IMR-90 (cell line): ENCODE results near the gene MRPS24. TPM values are rescaled to one million over a fixed set of nuclear protein-coding genes. Genes with fewer than 3 reads are reported as not detected.

Experiments
- ATAC-seq: fragments of 200-7000 bp; cut with Tn5 transposase; 2 replicates; pipeline ENCODE4 v1.9.1; 2020; ENCODE audit warnings: low read depth, mild to moderate bottlenecking, moderate library complexity
- BruUV-seq: library from RNA; stranded (reverse); fragments of 400-500 nt; replicated peaks from 2 replicates; lab custom pipeline; 2021; lab: Mats Ljungman, UMichigan
- CTCF ChIA-PET: fragments of 300-600 bp; formaldehyde crosslinking; extraction: SDS; loops from one replicate; lab custom pipeline; 2021; ENCODE audit warnings: antibody characterized with exemption; lab: Yijun Ruan, JAX
- POLR2A ChIA-PET: fragments of 300-600 bp; sonication (Branson Sonifier 250); formaldehyde crosslinking; loops from one replicate; lab custom pipeline; 2022; ENCODE audit warnings: antibody characterized with exemption; ENCODE audit not compliant: unreplicated experiment; lab: Charles Lee
- DNase-seq: peaks from one replicate; pipeline ENCODE4 v3.0.0; 2013
- H2AFZ ChIP-seq: replicated peaks from 2 replicates; pipeline ENCODE3; 2013; ENCODE audit warnings: low read length, mild to moderate bottlenecking; ENCODE audit not compliant: poor library complexity
- H2AK5ac ChIP-seq: 2 replicates; pipeline ENCODE4 v1.6.1; 2013; ENCODE audit warnings: low read depth, low read length, inconsistent platforms
- H2AK9ac ChIP-seq: replicated peaks from 2 replicates; pipeline ENCODE3; 2013; ENCODE audit warnings: mild to moderate bottlenecking, low read depth, low read length, moderate library complexity; ENCODE audit not compliant: poor library complexity
- H2BK120ac ChIP-seq: 2 replicates; pipeline ENCODE4 v1.6.1; 2013; ENCODE audit warnings: low read depth, low read length, inconsistent platforms
- H2BK15ac ChIP-seq: 3 replicates; pipeline ENCODE4 v1.6.1; 2013; ENCODE audit warnings: low read depth, low read length, inconsistent platforms
- H2BK20ac ChIP-seq: 2 replicates; pipeline ENCODE4 v1.6.1; 2013; ENCODE audit warnings: low read depth, mild to moderate bottlenecking, inconsistent platforms, low read length, moderate library complexity
- H2BK5ac ChIP-seq: 2 replicates; pipeline ENCODE4 v1.6.1; 2013; ENCODE audit warnings: mild to moderate bottlenecking, low read depth, low read length, inconsistent platforms; ENCODE audit not compliant: poor library complexity, severe bottlenecking
- H3K14ac ChIP-seq: replicated peaks from 2 replicates; pipeline ENCODE4 v1.6.1; 2013; ENCODE audit warnings: low read depth, low read length, inconsistent platforms
- H3K18ac ChIP-seq: 2 replicates; pipeline ENCODE4 v1.6.1; 2013; ENCODE audit warnings: low read depth, low read length, control low read depth
- H3K23ac ChIP-seq: 2 replicates; pipeline ENCODE4 v1.6.1; 2013; ENCODE audit warnings: low read depth, low read length, inconsistent platforms
- H3K27ac ChIP-seq: 2 replicates; pipeline ENCODE4 v1.5.1; 2013; ENCODE audit warnings: mild to moderate bottlenecking, control low read depth, low read length; ENCODE audit not compliant: insufficient read depth
- H3K27me3 ChIP-seq: 2 replicates; pipeline ENCODE4 v1.6.1; 2013; ENCODE audit warnings: low read length; ENCODE audit not compliant: control insufficient read depth, insufficient read depth
- H3K36me3 ChIP-seq: 2 replicates; pipeline ENCODE4 v1.6.1; 2013; ENCODE audit warnings: low read length, mixed read lengths; ENCODE audit not compliant: control insufficient read depth, insufficient read depth
- H3K4ac ChIP-seq: 2 replicates; pipeline ENCODE4 v1.6.1; 2013; ENCODE audit warnings: low read depth, low read length, inconsistent platforms
- H3K4me1 ChIP-seq: 2 replicates; pipeline ENCODE4 v1.6.1; 2013; ENCODE audit warnings: low read length, mixed read lengths; ENCODE audit not compliant: control insufficient read depth, insufficient read depth
- H3K4me2 ChIP-seq: 2 replicates; pipeline ENCODE4 v1.6.1; 2013; ENCODE audit warnings: low read depth, mild to moderate bottlenecking, control low read depth, low read length, moderate library complexity
- H3K4me3 ChIP-seq: 2 replicates; pipeline ENCODE4 v1.5.1; 2013; ENCODE audit warnings: low read depth, mild to moderate bottlenecking, control low read depth, low read length, moderate library complexity; ENCODE audit not compliant: insufficient read depth
- H3K56ac ChIP-seq: 2 replicates; pipeline ENCODE4 v1.6.1; 2013; ENCODE audit warnings: low read length, inconsistent platforms; ENCODE audit not compliant: insufficient read depth; ENCODE audit errors: extremely low read depth
- H3K79me1 ChIP-seq, 2 experiments: 2 replicates each; pipeline ENCODE4 v1.6.1; 2013; ENCODE audit warnings: low read length in 2 of 2, inconsistent platforms in 1 of 2, low read depth in 1 of 2
- H3K9ac ChIP-seq: 2 replicates; pipeline ENCODE4 v1.6.1; 2013; ENCODE audit warnings: low read depth, low read length, control low read depth
- H3K9me1 ChIP-seq: 2 replicates; pipeline ENCODE4 v1.6.1; 2013; ENCODE audit warnings: low read length, inconsistent platforms; ENCODE audit not compliant: insufficient read depth
- H3K9me3 ChIP-seq: 2 replicates; pipeline ENCODE4 v1.6.1; 2013; ENCODE audit warnings: low read length; ENCODE audit not compliant: control insufficient read depth, insufficient read depth
- H4K20me1 ChIP-seq: 2 replicates; pipeline ENCODE4 v1.6.1; 2013; ENCODE audit warnings: low read length, inconsistent platforms; ENCODE audit not compliant: insufficient read depth
- H4K5ac ChIP-seq: 2 replicates; pipeline ENCODE4 v1.6.1; 2013; ENCODE audit warnings: mild to moderate bottlenecking, low read depth, low read length, control low read depth
- H4K8ac ChIP-seq, 2 experiments: 2 replicates each; pipeline ENCODE4 v1.6.1; 2013; ENCODE audit warnings: low read depth in 2 of 2, low read length in 2 of 2, control low read depth in 1 of 2, inconsistent platforms in 1 of 2
- H4K91ac ChIP-seq: 2 replicates; pipeline ENCODE4 v1.6.1; 2013; ENCODE audit warnings: low read depth, low read length, inconsistent platforms; ENCODE audit not compliant: insufficient read depth
- BHLHE40 ChIP-seq: fragments of 150-350 bp; IDR thresholded peaks from 2 replicates; pipeline ENCODE4 v1.6.1; 2016; ENCODE audit warnings: mild to moderate bottlenecking, low read depth, low read length
- CHD1 ChIP-seq: IDR thresholded peaks from 2 replicates; pipeline ENCODE4 v1.6.1; 2012; ENCODE audit warnings: low read depth, low read length, improper control_type of control experiment
- CTCF ChIP-seq: conservative IDR thresholded peaks from 2 replicates; pipeline ENCODE4 v1.5.1; 2012; ENCODE audit warnings: mild to moderate bottlenecking, low read depth, low read length, improper control_type of control experiment
- ELK1 ChIP-seq: fragments of 150-350 bp; IDR thresholded peaks from 2 replicates; pipeline ENCODE4 v1.6.1; 2016; ENCODE audit warnings: low read depth, mild to moderate bottlenecking, low read length, moderate library complexity, borderline replicate concordance
- FOS ChIP-seq: fragments of 150-350 bp; IDR thresholded peaks from 2 replicates; pipeline ENCODE4 v1.6.1; 2016; ENCODE audit warnings: low read depth, low read length
- MXI1 ChIP-seq: IDR thresholded peaks from 2 replicates; pipeline ENCODE4 v1.6.1; 2012; ENCODE audit warnings: low read depth, mild to moderate bottlenecking, low read length, moderate library complexity, borderline replicate concordance
- NFE2L2 ChIP-seq: fragments of 150-350 bp; IDR thresholded peaks from 2 replicates; pipeline ENCODE4 v1.6.1; 2016; ENCODE audit warnings: low read depth, mild to moderate bottlenecking, low read length
- RAD21 ChIP-seq: IDR thresholded peaks from 2 replicates; pipeline ENCODE4 v1.6.1; 2012; ENCODE audit warnings: low read length, improper control_type of control experiment
- RFX5 ChIP-seq: IDR thresholded peaks from 2 replicates; pipeline ENCODE4 v1.8.0; 2012; ENCODE audit warnings: low read depth, mild to moderate bottlenecking, low read length, moderate library complexity
- SMC3 ChIP-seq: fragments of 150-350 bp; IDR thresholded peaks from 2 replicates; pipeline ENCODE4 v1.6.1; 2016; ENCODE audit warnings: low read depth, mild to moderate bottlenecking, antibody characterized with exemption, low read length, moderate library complexity
- WGBS, 2 experiments: methylation state at CpG; one replicate each; pipeline versions ENCODE4 v1.1.5 to v1.1.7; 2013; ENCODE audit warnings: missing lambda C conversion rate in 2 of 2; ENCODE audit not compliant: insufficient read length in 1 of 2; ENCODE audit errors: extremely low coverage in 2 of 2; 5-methylcytosine and 5-hydroxymethylcytosine counted together
- dilution Hi-C: fragments of 300-500 bp; cut with HindIII; formaldehyde crosslinking; loops from one replicate; pipeline ENCODE4 v1.14.3; 2018; ENCODE audit warnings: low sequenced_read_pairs; ENCODE audit not compliant: unreplicated experiment
- in situ Hi-C: fragments of 300-500 bp; cut with MboI; formaldehyde crosslinking; loops from 3 replicates; pipeline ENCODE4 v1.14.3; 2019; ENCODE audit warnings: low sequenced_read_pairs, inconsistent platforms, mixed read lengths
- intact Hi-C: fragments of 100-400 bp; cut with micrococcal nuclease; formaldehyde crosslinking; loops from 2 replicates; pipeline ENCODE4 v1.10.0; 2022
- polyA plus RNA-seq, 3 experiments: library from polyadenylated mRNA; depleted of rRNA; stranded (reverse); fragments of >200 nt; gene quantifications; 2 replicates each; pipeline ENCODE4 v1.2.3, GENCODE V29; 2012; ENCODE audit warnings: low replicate concordance in 1 of 3
- total RNA-seq: library from RNA; depleted of rRNA; stranded (reverse); fragments of >200 nt; gene quantifications from 2 replicates; pipeline ENCODE4 v1.2.3, GENCODE V29; 2012

The MRPS24 gene
- total and polyA plus RNA-seq, 2 of the 4 experiments (the other 2 are of a cell fraction), result 151 to 266 TPM

DNA sequence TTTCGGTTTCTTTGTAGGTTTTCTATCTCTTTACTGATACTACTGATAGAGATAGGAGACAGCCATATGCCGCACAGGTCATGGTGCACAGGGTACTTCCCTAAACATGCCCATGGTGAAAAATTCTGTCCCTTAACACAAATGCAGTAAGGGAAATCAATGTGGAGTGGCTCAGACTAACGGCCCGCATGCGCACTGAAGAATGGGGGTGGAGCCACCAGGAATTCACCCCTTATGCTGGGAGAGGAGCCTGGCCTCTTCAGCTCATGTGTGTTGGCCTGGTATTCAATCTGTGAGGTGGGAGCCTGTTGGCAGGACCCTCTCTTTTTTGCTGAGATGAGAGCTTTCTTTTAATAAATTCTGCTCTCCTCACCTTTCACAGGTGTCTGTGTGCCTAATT lies 45.5 kb upstream of the MRPS24 start:
- no peak for TF ChIP-seq RFX5
- no peak for TF ChIP-seq SMC3
- no peak for TF ChIP-seq CTCF
- TF ChIP-seq MXI1, result no peak
- TF ChIP-seq FOS, result no peak
- TF ChIP-seq BHLHE40, result no peak
- TF ChIP-seq NFE2L2, result no peak
- TF ChIP-seq CHD1, result no peak
- TF ChIP-seq ELK1, result no peak
- no peak for TF ChIP-seq RAD21
- dilution Hi-C loops (no loop called here), intact Hi-C loops (no loop called here), in situ Hi-C loops (no loop called here)
- no peaks in the 10 kb centered on the region for H3K9me3 ChIP-seq
- POLR2A ChIA-PET, result no interaction called here
- H3K79me1 ChIP-seq, result no peaks in the 10 kb centered on the region
- no peak overlapping the region for H2BK15ac ChIP-seq
- no peak overlapping the region for H3K56ac ChIP-seq
- H3K4me1 ChIP-seq, result no peaks in the 10 kb centered on the region
- no peak overlapping the region for H3K4me3 ChIP-seq
- no peak overlapping the region for H2AK9ac ChIP-seq
- no peaks in the 10 kb centered on the region for H3K9me1 ChIP-seq
- no CpG with 5 or more reads among the region's 5 CpGs for WGBS, 2 experiments
- H2BK120ac ChIP-seq, result no peak overlapping the region
- H3K27ac ChIP-seq, result no peak overlapping the region
- ATAC-seq (no peak), DNase-seq (no peak)
- no peak overlapping the region for H2AK5ac ChIP-seq
- BruUV-seq, result no TSS peak
- CTCF ChIA-PET, result no interaction called here
- no peaks in the 10 kb centered on the region; the same call in 1 of the 2 replicates for H3K27me3 ChIP-seq
- no peak overlapping the region for H3K18ac ChIP-seq
- H2AFZ ChIP-seq, result no peak overlapping the region
- no peak overlapping the region for H4K91ac ChIP-seq
- H3K14ac ChIP-seq, result no peak overlapping the region
- no peak overlapping the region for H3K23ac ChIP-seq
- H2BK5ac ChIP-seq, result no peak overlapping the region
- no peaks in the 10 kb centered on the region for H3K36me3 ChIP-seq
- H3K9ac ChIP-seq, result no peak overlapping the region
- H3K4me2 ChIP-seq, result no peak overlapping the region
- no peak overlapping the region for H4K5ac ChIP-seq
- no peak overlapping the region for H3K4ac ChIP-seq
- H2BK20ac ChIP-seq, result no peak overlapping the region
- no peaks in the 10 kb centered on the region for H4K20me1 ChIP-seq
- H4K8ac ChIP-seq, result no peak overlapping the region
